ENCODE data around the gene VWDE. TPM values are rescaled to one million over a fixed set of nuclear protein-coding genes. Genes with fewer than 3 reads are reported as not detected.

The VWDE gene
- total and polyA plus RNA-seq, 10 donors, result 0.13 to 0.97 (median 0.60) TPM; not detected in 3

DNA sequence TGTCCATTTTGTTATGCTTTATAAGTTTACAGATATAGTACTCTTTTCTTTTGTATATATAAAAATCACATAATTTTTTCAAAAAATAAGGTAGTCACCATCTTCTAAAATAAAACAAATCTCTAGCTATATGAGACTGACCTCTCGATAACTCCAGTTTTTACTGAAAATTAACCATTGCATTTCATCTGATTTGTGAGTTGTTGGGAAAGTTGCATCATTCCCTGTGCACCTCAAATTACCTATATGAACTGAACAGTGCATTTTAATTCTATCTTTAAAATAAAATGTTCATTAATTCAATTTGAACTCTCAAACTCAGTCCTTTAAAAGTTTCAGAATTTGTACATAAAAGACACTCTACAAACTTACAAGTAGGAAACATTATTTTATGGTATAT lies 86.0 kb downstream of the VWDE start:
- no peaks in the 10 kb centered on the region for H3K4me1 ChIP-seq
- no peak for DNase-seq
- H3K36me3 ChIP-seq, result no peaks in the 10 kb centered on the region
- H3K9me3 ChIP-seq, result no peaks in the 10 kb centered on the region
- H3K27me3 ChIP-seq (replicated peaks in 1 of 7), result no peaks in the 10 kb centered on the region
- no peak overlapping the region for H3K27ac ChIP-seq
- no peak overlapping the region for H3K4me3 ChIP-seq
- intact Hi-C loops (cut with DNase I; ENCODE audit: low total_unique reads), result loop anchor here (10.0 kb wide), 1 partner anchor 483 kb away; the partner anchor contains the start of gene THSD7A
- no peak for TF ChIP-seq POLR2A (IDR thresholded peaks at IDR 0.05)
- 90 to 97% (median 94%) methylated on average over 1 of the region's 1 CpG for WGBS, 5 donors

- TF ChIP-seq CTCF (IDR thresholded peaks at IDR 0.05 in 8 of 11, conservative IDR thresholded peaks at IDR 0.05 in 3 of 11) (no peak), POLR2A (IDR thresholded peaks at IDR 0.05) (no peak), POLR2AphosphoS5 (IDR thresholded peaks at IDR 0.05) (no peak)
These were observed 86.7 kb downstream of the VWDE start for GRCh38 chr7:12316925-12317324.

GRCh38 chr7:12315049-12315448 lies 88.6 kb downstream of the VWDE start:
- no peaks in the 10 kb centered on the region for H3K36me3 ChIP-seq
- no peaks in the 10 kb centered on the region for H3K4me1 ChIP-seq
- intact Hi-C loops (cut with DNase I; ENCODE audit: low total_unique reads), result loop anchor here (10.0 kb wide), 1 partner anchor 480 kb away; the partner anchor contains the start of gene THSD7A
- DNase-seq, result no peak
- H3K27me3 ChIP-seq (replicated peaks in 1 of 7), result no peaks in the 10 kb centered on the region
- no peak overlapping the region for H3K27ac ChIP-seq
- H3K4me3 ChIP-seq, result no peak overlapping the region
- H3K9me3 ChIP-seq, result no peaks in the 10 kb centered on the region
- TF ChIP-seq CTCF (IDR thresholded peaks at IDR 0.05 in 8 of 11, conservative IDR thresholded peaks at IDR 0.05 in 3 of 11) (no peak), POLR2A (IDR thresholded peaks at IDR 0.05) (no peak), POLR2AphosphoS5 (IDR thresholded peaks at IDR 0.05) (no peak)

More at GRCh38 chr7:12316925-12317324, 86.7 kb downstream of the VWDE start:
- intact Hi-C loops (cut with DNase I; ENCODE audit: low total_unique reads), result loop anchor here (10.0 kb wide), 1 partner anchor 482 kb away; the partner anchor contains the start of gene THSD7A
- DNase-seq, result no peak
- Histone ChIP-seq H3K9me3 (no peaks in the 10 kb centered on the region), H3K4me3 (no peak overlapping the region), H3K27ac (no peak overlapping the region), H3K27me3 (replicated peaks in 1 of 7) (no peaks in the 10 kb centered on the region), H3K4me1 (no peaks in the 10 kb centered on the region), H3K36me3 (no peaks in the 10 kb centered on the region)
- 81 to 88% (median 84%) methylated on average over 3 of the region's 3 CpGs for WGBS, 5 donors

GRCh38 chr7:12314199-12314598 lies 89.5 kb downstream of the VWDE start:
- H3K4me1 ChIP-seq, result no peaks in the 10 kb centered on the region
- TF ChIP-seq CTCF (IDR thresholded peaks at IDR 0.05 in 8 of 11, conservative IDR thresholded peaks at IDR 0.05 in 3 of 11), result no peak
- TF ChIP-seq POLR2A (IDR thresholded peaks at IDR 0.05), result no peak
- no peak for TF ChIP-seq POLR2AphosphoS5 (IDR thresholded peaks at IDR 0.05)
- H3K36me3 ChIP-seq, result no peaks in the 10 kb centered on the region
- no peak overlapping the region for H3K27ac ChIP-seq
- H3K9me3 ChIP-seq, result no peaks in the 10 kb centered on the region
- no peak for DNase-seq
- H3K4me3 ChIP-seq, result no peak overlapping the region
- H3K27me3 ChIP-seq (replicated peaks in 1 of 7), result no peaks in the 10 kb centered on the region
- intact Hi-C loops (cut with DNase I; ENCODE audit: low total_unique reads), result loop anchor here (10.0 kb wide), 1 partner anchor 479 kb away; the partner anchor contains the start of gene THSD7A

- H3K36me3 ChIP-seq, result no peaks in the 10 kb centered on the region
- intact Hi-C loops (cut with DNase I; ENCODE audit: low total_unique reads), result no loop called here
- H3K27ac ChIP-seq, result no peak overlapping the region
- H3K27me3 ChIP-seq (replicated peaks in 1 of 7), result no peaks in the 10 kb centered on the region
- TF ChIP-seq POLR2A (IDR thresholded peaks at IDR 0.05) (no peak), CTCF (IDR thresholded peaks at IDR 0.05 in 8 of 11, conservative IDR thresholded peaks at IDR 0.05 in 3 of 11) (no peak), POLR2AphosphoS5 (IDR thresholded peaks at IDR 0.05) (no peak)
- H3K4me3 ChIP-seq, result no peak overlapping the region
- peaks cover 0 to 5% (median 0%) of the 10 kb centered on the region in 8 donors for H3K9me3 ChIP-seq
- DNase-seq, result no peak
- no peaks in the 10 kb centered on the region for H3K4me1 ChIP-seq
These were observed 98.2 kb downstream of the VWDE start for GRCh38 chr7:12305502-12305901.
